ENCODE data around the gene CHD6.

CHD6 gene

GRCh38 chr20:41577129-41578009 lies 40.8 kb downstream of the CHD6 start:
- DNase-seq, result no peak

GRCh38 chr20:41575412-41575811 lies 42.8 kb downstream of the CHD6 start:
- DNase-seq, result no peak

GRCh38 chr20:41574802-41575389 lies 43.3 kb downstream of the CHD6 start:
- no peak for DNase-seq

- no peak for DNase-seq
These were observed 44.2 kb downstream of the CHD6 start for GRCh38 chr20:41573955-41574354.

- no peak for DNase-seq
These were observed 46.1 kb downstream of the CHD6 start for GRCh38 chr20:41572010-41572572.

- no peak for DNase-seq
These were observed 47.2 kb downstream of the CHD6 start for GRCh38 chr20:41571006-41571405.

- no peak for DNase-seq
These were observed 47.6 kb downstream of the CHD6 start for GRCh38 chr20:41570557-41570956.

GRCh38 chr20:41567615-41568014 lies 50.6 kb downstream of the CHD6 start:
- no peak for DNase-seq

DNA sequence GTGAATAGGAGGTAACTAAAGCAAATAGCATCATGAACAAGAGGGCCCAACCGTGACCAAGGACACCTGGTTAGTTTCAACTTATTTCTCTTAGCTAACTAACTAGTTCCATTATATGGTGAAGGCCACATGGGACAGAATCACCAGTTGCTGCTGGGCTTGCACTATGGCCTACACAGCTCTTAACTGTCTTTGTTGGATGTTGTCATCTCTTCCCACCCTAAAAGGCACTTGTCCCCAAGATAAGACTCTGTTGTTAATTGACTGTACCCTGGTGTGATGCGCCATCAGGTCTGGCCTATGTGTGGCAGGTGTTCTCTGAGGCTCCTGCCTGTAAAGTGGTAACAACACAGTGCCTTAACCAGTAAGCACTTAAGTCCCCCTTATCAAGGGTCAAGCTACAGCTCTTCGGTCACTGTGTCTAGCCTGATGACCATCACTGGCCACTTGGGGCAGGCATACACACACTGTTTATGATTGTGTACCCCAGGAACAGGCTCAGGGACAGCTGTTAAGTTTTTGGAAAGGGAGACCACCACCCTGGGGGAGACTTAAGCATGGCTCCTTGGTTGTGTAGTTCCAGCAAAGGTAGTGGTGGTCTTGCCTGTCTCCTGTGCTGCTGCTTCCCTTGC lies 51.2 kb downstream of the CHD6 start:
- DNase-seq, result no peak

DNA sequence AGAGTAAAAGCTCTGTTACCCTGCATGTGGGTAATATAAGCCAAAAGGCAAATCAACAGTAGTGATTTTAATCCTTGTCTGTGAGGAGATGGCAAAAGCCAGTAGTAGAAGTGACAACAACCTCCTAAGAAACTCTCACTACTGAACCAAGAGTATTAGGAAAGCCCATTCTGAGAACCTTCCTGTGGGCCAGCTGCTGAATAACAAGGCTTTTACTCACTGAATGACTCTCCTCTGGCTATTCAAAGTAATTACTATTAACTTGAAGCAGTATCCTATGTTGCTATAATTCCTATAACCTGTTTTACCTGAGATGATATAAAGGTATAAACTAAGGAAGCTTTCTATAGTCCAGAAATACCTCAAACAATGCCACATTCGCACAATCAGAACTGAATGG lies 55.1 kb downstream of the CHD6 start:
- DNase-seq, result no peak

- no peak for DNase-seq
These were observed 57.2 kb downstream of the CHD6 start for GRCh38 chr20:41560970-41561369.

- no peak for DNase-seq
These were observed 58.5 kb downstream of the CHD6 start for GRCh38 chr20:41559658-41560057.

- no peak for DNase-seq
These were observed 64.9 kb downstream of the CHD6 start for GRCh38 chr20:41553142-41553879.

- DNase-seq, result no peak
These were observed 65.7 kb downstream of the CHD6 start for GRCh38 chr20:41552295-41553068.

DNA sequence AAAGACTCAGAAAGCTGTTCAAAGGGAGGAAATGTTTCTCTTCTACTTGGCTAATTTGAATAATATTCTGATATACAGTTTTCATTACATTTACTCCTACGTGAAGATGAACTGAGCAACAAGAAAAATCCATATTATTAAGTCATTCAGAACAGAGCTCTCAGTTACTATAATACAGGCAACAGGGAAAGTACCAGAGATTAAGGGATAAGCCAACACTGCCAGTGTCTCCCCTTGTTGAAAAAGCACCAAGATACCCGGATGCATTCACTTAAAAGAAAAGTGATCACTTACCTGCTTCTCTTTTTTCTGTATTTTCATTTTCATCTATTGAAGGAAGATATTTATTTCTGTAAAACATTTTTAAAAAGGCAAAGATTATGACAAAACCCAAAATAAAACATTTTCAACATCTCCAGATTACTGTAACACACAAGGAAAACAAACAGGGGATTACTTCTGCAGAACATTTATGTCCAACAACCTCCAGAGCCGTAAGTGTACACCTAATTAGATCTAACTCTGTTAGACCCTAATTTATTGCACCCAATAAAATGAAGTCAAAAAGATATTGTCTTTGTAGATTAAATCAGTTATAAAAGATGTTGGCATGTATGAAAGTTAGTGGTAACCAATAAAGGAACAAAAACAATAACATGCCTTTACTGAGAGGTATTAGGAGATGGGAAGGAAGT lies 67.0 kb downstream of the CHD6 start:
- DNase-seq, result no peak

DNA sequence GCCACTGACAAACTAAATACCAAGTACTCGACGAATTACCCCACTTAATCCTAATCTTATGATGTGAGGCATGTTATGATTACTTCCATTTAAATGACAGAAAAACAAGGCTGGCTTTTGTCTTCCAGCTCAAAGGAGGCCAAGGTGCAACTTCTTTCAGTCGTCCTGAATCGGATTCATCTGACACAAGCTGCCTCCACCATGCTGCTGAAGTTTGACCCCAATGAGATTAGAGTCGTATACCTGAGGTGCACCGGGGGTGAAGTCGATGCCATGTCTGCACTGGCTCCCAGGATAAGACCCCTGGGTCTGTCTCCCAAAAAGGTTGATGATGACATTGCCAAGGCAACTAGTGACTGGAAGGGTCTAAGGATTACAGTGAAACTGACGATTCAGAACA lies 71.0 kb downstream of the CHD6 start:
- DNase-seq, result no peak

DNA sequence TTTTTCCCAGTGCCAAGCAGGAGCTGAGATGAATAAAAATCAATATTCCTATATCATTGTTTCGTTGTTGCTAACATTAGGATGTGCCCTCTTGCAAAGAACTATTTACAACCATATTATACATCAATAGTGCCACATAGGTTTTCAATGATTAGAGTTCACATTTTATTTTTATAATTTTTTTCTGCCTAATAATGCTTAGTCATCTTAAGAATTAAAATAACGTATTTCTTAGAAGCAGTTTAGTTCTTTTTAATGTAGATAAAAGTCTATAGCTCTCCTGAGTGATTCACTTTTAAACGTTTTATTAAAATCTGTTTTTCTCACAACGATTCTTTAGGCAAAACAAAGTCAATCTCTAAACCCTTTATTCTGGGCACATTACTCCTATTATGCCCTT lies 71.6 kb downstream of the CHD6 start:
- no peak for DNase-seq

- no peak for DNase-seq
These were observed 73.7 kb downstream of the CHD6 start for GRCh38 chr20:41544472-41544871.

DNA sequence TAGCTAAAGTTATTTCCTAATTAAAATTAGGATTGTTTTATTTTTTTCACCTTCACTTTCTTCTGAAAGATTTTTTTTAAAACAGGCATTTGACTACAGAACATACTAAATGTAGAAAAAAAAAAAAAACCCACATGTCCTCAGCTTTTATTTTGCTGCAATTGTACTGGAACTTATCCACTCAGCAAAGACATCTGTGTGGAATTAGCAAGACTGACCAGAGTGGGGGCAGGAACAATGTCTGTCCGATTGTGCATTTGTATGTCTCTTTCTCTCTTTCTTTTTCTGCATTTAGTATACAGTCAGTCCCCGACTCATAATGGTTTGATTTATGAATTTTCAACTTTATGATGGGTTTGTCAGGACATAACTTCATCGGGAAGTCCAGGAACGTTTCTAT lies 77.3 kb downstream of the CHD6 start:
- DNase-seq, result no peak

GRCh38 chr20:41540459-41540858 lies 77.7 kb downstream of the CHD6 start:
- DNase-seq, result no peak

DNA sequence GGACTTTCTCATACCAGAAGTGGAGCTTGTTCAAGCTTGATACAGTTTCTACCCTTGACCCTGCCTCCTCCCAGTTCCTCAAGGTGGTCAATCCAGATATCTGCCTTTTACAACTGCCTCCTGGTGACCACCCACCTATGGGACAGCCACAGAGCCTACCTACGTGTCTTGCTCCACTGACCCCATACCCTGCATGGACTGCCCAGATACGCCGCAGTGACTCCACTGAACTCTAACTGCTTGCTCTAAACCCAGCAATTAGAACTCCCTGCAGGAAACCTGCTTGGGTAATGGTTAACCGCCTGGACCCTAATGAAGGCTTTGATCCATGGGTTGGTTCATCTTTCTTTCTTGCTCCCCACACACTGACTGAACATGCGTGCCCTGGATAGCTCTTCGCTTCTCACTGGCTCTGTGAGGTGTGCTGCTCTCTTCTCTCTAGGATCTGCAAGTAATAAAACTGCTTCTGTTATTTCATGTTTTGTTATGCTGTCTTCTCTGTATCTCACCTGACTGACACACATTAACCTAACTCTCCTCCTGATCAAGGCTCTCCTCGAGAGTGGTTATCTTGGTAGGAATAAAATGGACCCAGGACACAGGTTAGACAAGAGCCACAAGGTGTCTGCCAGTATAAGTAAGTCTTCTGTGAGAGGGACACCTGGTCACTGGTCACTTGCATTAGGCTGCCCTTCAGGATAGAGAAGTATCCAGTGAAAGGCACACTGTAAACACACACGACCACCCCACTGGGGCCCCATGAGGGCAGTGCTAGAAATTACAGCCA lies 79.2 kb downstream of the CHD6 start:
- DNase-seq, result no peak

Measured in activated effector memory CD4-positive, alpha-beta T cell treated with Interleukin-2 at 50 U/mL for 16 hours (primary cell).